ENCODE data around the gene FBH1. TPM values are rescaled to one million over a fixed set of nuclear protein-coding genes. Genes with fewer than 3 reads are reported as not detected.

Gene FBH1
- total and polyA plus RNA-seq, 4 donors = 19.9 to 58.4 (median 48.1) TPM

- DNase-seq (ENCODE audit: low spot score) = no peak
- H3K4me1 ChIP-seq (ENCODE audit: control insufficient read depth in 4 of 4, insufficient read depth in 4 of 4, low read length in 3 of 4) = no peaks in the 10 kb centered on the region
- H3K36me3 ChIP-seq (ENCODE audit: control insufficient read depth in 4 of 4, insufficient read depth in 3 of 4, low read depth in 1 of 4, low read length in 3 of 4) = peaks cover 6 to 46% (median 21%) of the 10 kb centered on the region in 4 donors
- no peaks in the 10 kb centered on the region for H3K27me3 ChIP-seq (ENCODE audit: control insufficient read depth in 4 of 4, insufficient read depth in 4 of 4, low read length in 3 of 4)
- TF ChIP-seq SP1 (IDR thresholded peaks at IDR 0.05) = no peak
- no peak for TF ChIP-seq RXRA (IDR thresholded peaks at IDR 0.05)
- TF ChIP-seq GABPA (IDR thresholded peaks at IDR 0.05 in 1 of 2, conservative IDR thresholded peaks at IDR 0.05 in 1 of 2) = no peak
- no peak for TF ChIP-seq ATF3 (IDR thresholded peaks at IDR 0.05)
- TF ChIP-seq RAD21 (IDR thresholded peaks at IDR 0.05) = no peak
- no peak for TF ChIP-seq TAF1 (conservative IDR thresholded peaks at IDR 0.05)
- no peak for TF ChIP-seq FOXA2 (IDR thresholded peaks at IDR 0.05)
- no peak for TF ChIP-seq JUND (IDR thresholded peaks at IDR 0.05)
- TF ChIP-seq CTCF (IDR thresholded peaks at IDR 0.05; ENCODE audit: low read depth, low read length, missing input control) = no peak
- TF ChIP-seq REST (IDR thresholded peaks at IDR 0.05) = no peak
- TF ChIP-seq NR2F2 (IDR thresholded peaks at IDR 0.05) = no peak
- TF ChIP-seq HNF4A (conservative IDR thresholded peaks at IDR 0.05) = no peak
- TF ChIP-seq MAX (IDR thresholded peaks at IDR 0.05) = no peak
- no peak for TF ChIP-seq HNF4G (IDR thresholded peaks at IDR 0.05)
- no peak for TF ChIP-seq FOXA1 (IDR thresholded peaks at IDR 0.05)
- no peak for TF ChIP-seq EGR1 (IDR thresholded peaks at IDR 0.05; ENCODE audit: low read depth in 2 of 2)
- no peak for TF ChIP-seq YY1 (IDR thresholded peaks at IDR 0.05)
- no peak for TF ChIP-seq ZBTB33 (IDR thresholded peaks at IDR 0.05)
- no peak overlapping the region for H3K4me3 ChIP-seq (ENCODE audit: low read depth in 1 of 3, low read length in 3 of 3)
- no peak overlapping the region for H3K9ac ChIP-seq (ENCODE audit: low read depth in 1 of 2, low read length in 2 of 2)
- H3K27ac ChIP-seq (ENCODE audit: low read depth in 1 of 2, low read length in 2 of 2) = no peak overlapping the region
- 95% methylated on average over 17 of the region's 17 CpGs for WGBS
- H3K9me3 ChIP-seq (ENCODE audit: control insufficient read depth in 4 of 4, low read length in 3 of 4) = no peaks in the 10 kb centered on the region
Observed at GRCh38 chr10:5956146-5956936, 66.3 kb downstream of the FBH1 start.
